K562 (cell line): ENCODE measurements around the gene LMAN2L. TPM values are rescaled to one million over a fixed set of nuclear protein-coding genes. Genes with fewer than 3 reads are reported as not detected.

Experiments
- ATAC-seq: fragments of 200-7000 bp; cut with Tn5 transposase; 3 replicates; pipeline ENCODE4 v1.9.1; 2020; ENCODE audit warnings: moderate library complexity
- BruUV-seq: library from RNA; stranded (reverse); fragments of 400-500 nt; replicated peaks from 2 replicates; lab custom pipeline; 2021; lab: Mats Ljungman, UMichigan
- CTCF ChIA-PET: fragments of 300-600 bp; formaldehyde crosslinking; extraction: SDS; loops from one replicate; lab custom pipeline; 2021; ENCODE audit warnings: low intra/inter-chr PET ratio; lab: Yijun Ruan, JAX
- POLR2A ChIA-PET: fragments of 300-600, 350-650 bp; sonication (Branson Sonifier 250); formaldehyde crosslinking; extraction: SDS; loops from one replicate; lab custom pipeline; 2021; ENCODE audit warnings: antibody characterized with exemption, inconsistent platforms; lab: Yijun Ruan, JAX
- DNase-seq, 4 experiments: peaks; one replicate each; pipeline versions ENCODE4 v3.0.0 to v3.0.0-alpha.2; 2011 to 2018; ENCODE audit warnings: low spot score in 3 of 4, mixed read lengths in 3 of 4; ENCODE audit errors: extremely low read depth in 1 of 4
- FAIRE-seq: peaks from 2 replicates; lab custom pipeline; 2011; peaks lifted over from hg19 to GRCh38; lab: Jason Lieb, UNC
- H2AFZ ChIP-seq: 2 replicates; pipeline ENCODE4 v1.6.0; 2011; ENCODE audit warnings: low read depth, low read length, control low read depth, inconsistent platforms
- H3K27ac ChIP-seq: fragments of 200-600 bp; 3 replicates; pipeline ENCODE4 v1.8.0; 2011; ENCODE audit warnings: low read depth, mild to moderate bottlenecking, control low read depth, inconsistent platforms, low read length, moderate library complexity, mixed read lengths; ENCODE audit errors: extremely low read depth
- H3K27me3 ChIP-seq, 2 experiments: fragments of 300-600 bp in 1 of 2; 2 replicates in 1 of 2; 3 replicates in 1 of 2; pipeline versions ENCODE4 v1.6.0 to v1.8.0; 2011; ENCODE audit warnings: inconsistent platforms in 2 of 2, low read length in 2 of 2, mild to moderate bottlenecking in 1 of 2, mixed read lengths in 1 of 2, moderate library complexity in 1 of 2; ENCODE audit not compliant: control insufficient read depth in 2 of 2, insufficient read depth in 2 of 2
- H3K36me3 ChIP-seq: fragments of 300-600 bp; 3 replicates; pipeline ENCODE4 v1.8.0; 2011; ENCODE audit warnings: mild to moderate bottlenecking, low read length, inconsistent platforms; ENCODE audit not compliant: control insufficient read depth, insufficient read depth
- H3K4me1 ChIP-seq, 2 experiments: fragments of 200-600 bp in 1 of 2; replicated peaks in 1 of 2; 2 replicates in 1 of 2; 3 replicates in 1 of 2; pipeline versions ENCODE4 v1.5.1 to v1.8.0; 2011; ENCODE audit warnings: inconsistent platforms in 2 of 2, low read length in 2 of 2, mild to moderate bottlenecking in 1 of 2, mixed read lengths in 1 of 2, moderate library complexity in 1 of 2; ENCODE audit not compliant: control insufficient read depth in 2 of 2, insufficient read depth in 2 of 2
- H3K4me2 ChIP-seq: 2 replicates; pipeline ENCODE4 v1.6.1; 2011; ENCODE audit warnings: low read length, control low read depth, inconsistent platforms, mixed read lengths; ENCODE audit not compliant: insufficient read depth
- H3K4me3 ChIP-seq: fragments of 200-600 bp; sonication (generic), shearing (Covaris generic); 2 replicates; pipeline ENCODE4 v1.5.1; 2016; ENCODE audit warnings: control low read depth, inconsistent platforms
- H3K79me2 ChIP-seq: fragments of 200-600 bp; 3 replicates; pipeline ENCODE4 v1.8.0; 2011; ENCODE audit warnings: low read length, inconsistent platforms; ENCODE audit not compliant: control insufficient read depth, insufficient read depth
- H3K9ac ChIP-seq, 2 experiments: 2 replicates each; pipeline versions ENCODE4 v1.6.0 to v1.6.1; 2011; ENCODE audit warnings: low read depth in 2 of 2, low read length in 2 of 2, control low read depth in 1 of 2, inconsistent platforms in 1 of 2, mild to moderate bottlenecking in 1 of 2, mixed read lengths in 1 of 2; ENCODE audit not compliant: insufficient read depth in 1 of 2
- H3K9me1 ChIP-seq: one replicate; pipeline ENCODE4 v1.6.0; 2011; ENCODE audit warnings: inconsistent platforms, mild to moderate bottlenecking, low read length, moderate library complexity; ENCODE audit not compliant: control insufficient read depth, insufficient read depth
- H3K9me3 ChIP-seq: replicated peaks from 2 replicates; pipeline ENCODE4 v1.5.1; 2011; ENCODE audit warnings: low read depth, low read length, inconsistent platforms; ENCODE audit not compliant: control insufficient read depth, insufficient read depth
- H4K20me1 ChIP-seq: replicated peaks from 2 replicates; pipeline ENCODE4 v1.6.1; 2011; ENCODE audit warnings: low read length, inconsistent platforms, mixed read lengths; ENCODE audit not compliant: control insufficient read depth, insufficient read depth
- KAT8 ChIP-seq: fragments of 450-650 bp; IDR thresholded peaks from 2 replicates; pipeline ENCODE4 v1.6.1; 2016; ENCODE audit warnings: low read depth, mild to moderate bottlenecking
- RBFOX2 ChIP-seq: fragments of 200-400 bp; formaldehyde crosslinking; IDR thresholded peaks from 2 replicates; pipeline ENCODE4 v1.6.1; 2017; ENCODE audit warnings: low read depth, mild to moderate bottlenecking, low read length, moderate library complexity
- WGBS: fragments of 100-300 bp; shearing (Covaris generic); methylation state at CpG from one replicate; pipeline ENCODE4 v1.1.6; 2016; ENCODE audit warnings: low coverage, mixed read lengths; ENCODE audit not compliant: insufficient coverage; ENCODE audit errors: missing lambda C conversion rate; 5-methylcytosine and 5-hydroxymethylcytosine counted together
- in situ Hi-C: fragments of 300-500 bp; cut with MboI; formaldehyde crosslinking; loops from 4 replicates; pipeline ENCODE4 v1.15.0; 2018; ENCODE audit warnings: inconsistent platforms, mixed read lengths
- intact Hi-C: fragments of 100-400 bp; cut with micrococcal nuclease; formaldehyde crosslinking; loops from 2 replicates; pipeline ENCODE4 v1.14.2; 2022
- polyA plus RNA-seq, 8 experiments: library from polyadenylated mRNA; depleted of rRNA in 4 of 8; stranded (reverse) in 5 of 8; unstranded in 3 of 8; fragments of >200 nt; fragmentation: Nextera tagmentation in 2 of 8; fragmentation: Illumina TruSeq in 1 of 8; extraction: Ambion mirVana in 2 of 8; extraction: Trizol in 1 of 8; gene quantifications; 2 replicates each; pipeline versions ENCODE4 v1.2.1 to v1.2.3, GENCODE V29; 2011 to 2014; ENCODE audit warnings: inconsistent platforms in 1 of 8, missing spikeins in 1 of 8
- total RNA-seq, 7 experiments: library from RNA; depleted of rRNA in 6 of 7; stranded (reverse); fragments of >200 nt in 6 of 7; fragmentation: Illumina TruSeq in 2 of 7; extraction: Trizol in 2 of 7; gene quantifications; 2 replicates each; pipeline versions ENCODE4 v1.2.1 to v1.2.3, GENCODE V29; 2011 to 2021; ENCODE audit warnings: low replicate concordance in 1 of 7

LMAN2L gene
- total and polyA plus RNA-seq, 9 of the 15 experiments (the other 6 are each of a cell fraction or from before 2014, with no cell fraction given), result 7.2 to 37.7 (median 12.5) TPM

DNA sequence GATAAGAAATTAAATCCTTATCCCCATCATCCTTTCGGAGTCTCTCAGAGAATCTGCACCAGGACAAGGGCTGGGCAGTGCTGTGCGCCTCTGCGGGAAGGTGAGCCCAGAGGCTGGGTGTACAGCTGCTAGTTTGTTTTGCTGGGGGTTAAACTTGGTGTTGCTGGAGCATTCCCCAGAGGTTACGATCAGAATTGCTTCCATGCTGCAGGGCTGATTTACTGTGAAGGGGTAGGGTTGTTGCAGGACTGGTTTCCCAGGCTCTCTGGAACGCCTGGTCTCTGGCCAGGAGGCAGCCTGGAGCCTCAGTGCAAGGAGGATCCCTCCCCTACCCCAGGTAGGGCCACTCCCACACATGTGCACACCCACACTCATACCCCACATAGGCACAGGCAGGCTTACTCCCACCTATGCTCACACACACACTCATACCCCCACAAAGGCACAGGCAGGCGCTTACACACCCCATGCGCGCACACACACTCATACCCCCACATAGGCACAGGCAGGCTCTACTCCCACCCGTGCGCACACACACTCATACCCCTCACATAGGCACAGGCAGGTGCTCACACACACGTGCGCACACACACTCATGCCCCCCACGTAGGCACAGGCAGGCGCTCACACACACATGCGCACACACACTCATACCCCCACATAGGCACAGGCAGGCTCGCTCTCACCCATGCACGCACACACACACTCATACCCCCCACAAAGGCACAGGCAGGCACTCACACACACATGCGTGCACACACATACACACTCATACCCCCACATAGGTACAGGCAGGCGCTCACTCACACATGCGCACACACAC, 32.1 kb upstream of the LMAN2L start:
- Histone ChIP-seq H3K9me1 (no peaks in the 10 kb centered on the region), H3K4me1 (peaks cover 0 to 20% of the 10 kb centered on the region in 2 experiments; a peak in 2 of 5 replicates), H3K9me3 (no peaks in the 10 kb centered on the region), H3K79me2 (no peaks in the 10 kb centered on the region; the same call in 2 of the 3 replicates), H3K4me2 (no peak overlapping the region), H3K4me3 (no peak overlapping the region), H3K9ac (no peak overlapping the region; a peak in 1 of 4 replicates)
- peak in 1 of 4 experiments; percentile 34 for DNase-seq
- no peak for FAIRE-seq
- ATAC-seq, result no peak
- POLR2A ChIA-PET, result no interaction called here
- intact Hi-C loops, result no loop called here
- TF ChIP-seq KAT8, result no peak
- 0 out of 2 replicates have a peak, but pooled peaks have one; percentile 17 for TF ChIP-seq RBFOX2
- TF ChIP-seq, all 486 proteins: peak for 1
- no TSS peak for BruUV-seq
- in situ Hi-C loops, result no loop called here
- Histone ChIP-seq H3K27ac (no peak overlapping the region), H4K20me1 (no peaks in the 10 kb centered on the region), H2AFZ (no peak overlapping the region), H3K27me3 (no peaks in the 10 kb centered on the region), H3K36me3 (no peaks in the 10 kb centered on the region)
- CTCF ChIA-PET, result no interaction called here
- WGBS, result 93% methylated on average over 20 of the region's 20 CpGs
